Activated CD4-positive, alpha-beta T cell treated with anti-CD3 and anti-CD28 coated beads for 36 hours (primary cell): Measurements from ENCODE around the gene SHISA5. TPM values are rescaled to one million over a fixed set of nuclear protein-coding genes. Genes with fewer than 3 reads are reported as not detected.
"Not testable (repeated sequence)": the region's sequence is repeated elsewhere in the genome, so short reads cannot be mapped to it uniquely, and the experiment has no call there.

Source experiments
- ATAC-seq: fragments of 200-7000 bp; cut with Tn5 transposase; one replicate; pipeline ENCODE4 v1.10.0; 2021; ENCODE audit warnings: mild to moderate bottlenecking, moderate library complexity
- CTCF ChIA-PET: fragments of 350-600 bp; sonication (Branson Sonifier 250); formaldehyde crosslinking; loops from one replicate; lab custom pipeline; 2021; ENCODE audit warnings: antibody characterized with exemption; lab: Charles Lee
- POLR2A ChIA-PET: fragments of 350-600 bp; sonication (Branson Sonifier 250); formaldehyde crosslinking; loops from one replicate; lab custom pipeline; 2021; ENCODE audit warnings: antibody characterized with exemption, inconsistent platforms; lab: Charles Lee
- DNase-seq: peaks from one replicate; pipeline ENCODE4 v3.0.0-alpha.2; 2020
- H3K27ac Mint-ChIP-seq: one replicate; pipeline ENCODE4 v1.8.0; 2021; ENCODE audit warnings: mixed read lengths
- H3K27me3 Mint-ChIP-seq: one replicate; pipeline ENCODE4 v1.8.0; 2021; ENCODE audit warnings: mixed read lengths
- H3K36me3 Mint-ChIP-seq: one replicate; pipeline ENCODE4 v1.8.0; 2021; ENCODE audit warnings: low read depth, mixed read lengths
- H3K4me1 Mint-ChIP-seq: one replicate; pipeline ENCODE4 v1.8.0; 2021; ENCODE audit warnings: mixed read lengths
- H3K4me3 Mint-ChIP-seq: one replicate; pipeline ENCODE4 v1.8.0; 2021; ENCODE audit warnings: mild to moderate bottlenecking, moderate library complexity, mixed read lengths
- H3K9me3 Mint-ChIP-seq: one replicate; pipeline ENCODE4 v1.8.0; 2021; ENCODE audit warnings: low read depth, mixed read lengths
- intact Hi-C, 2 experiments: fragments of 100-400 bp; cut with DNase I in 1 of 2; cut with micrococcal nuclease in 1 of 2; formaldehyde crosslinking; loops; one replicate each; pipeline versions ENCODE4 v1.14.2 to v1.15.1; 2022 to 2024; cut with DNase I, micrococcal nuclease
- total RNA-seq, 2 experiments: library from RNA; stranded (reverse); gene quantifications; one replicate each; pipeline ENCODE4 v1.2.3, GENCODE V29; 2021

SHISA5 gene
- total RNA-seq, 2 experiments from 2014 or later: 52.9 to 68.8 TPM

DNA sequence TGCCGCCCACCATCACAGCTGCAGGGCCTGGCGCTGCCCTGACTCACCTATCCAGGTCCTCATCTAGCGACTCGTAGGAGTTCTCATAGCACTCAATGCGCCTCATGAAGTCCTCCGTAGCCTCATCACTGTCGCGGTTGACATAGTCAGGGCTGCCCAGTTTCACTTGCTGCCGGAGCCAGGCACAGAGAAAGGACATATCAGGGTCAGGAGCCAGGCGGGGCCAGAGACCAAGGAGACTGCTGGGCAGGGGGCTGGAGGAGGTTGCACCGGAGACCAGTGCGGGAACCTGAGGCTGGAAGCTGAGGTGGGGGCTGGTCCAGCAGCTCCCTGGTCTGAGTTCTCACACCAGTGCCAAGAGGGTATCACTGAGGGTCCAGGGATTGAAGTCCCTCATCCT, 34.5 kb upstream of the SHISA5 start:
- intact Hi-C loops: no loop called here
- ATAC-seq: no peak
- CTCF ChIA-PET: interaction anchor here (1.2 kb wide), 2 partner anchors 11 to 102 kb away, joined by 4 to 6 read pairs; no protein-coding TSS in a partner anchor

DNA sequence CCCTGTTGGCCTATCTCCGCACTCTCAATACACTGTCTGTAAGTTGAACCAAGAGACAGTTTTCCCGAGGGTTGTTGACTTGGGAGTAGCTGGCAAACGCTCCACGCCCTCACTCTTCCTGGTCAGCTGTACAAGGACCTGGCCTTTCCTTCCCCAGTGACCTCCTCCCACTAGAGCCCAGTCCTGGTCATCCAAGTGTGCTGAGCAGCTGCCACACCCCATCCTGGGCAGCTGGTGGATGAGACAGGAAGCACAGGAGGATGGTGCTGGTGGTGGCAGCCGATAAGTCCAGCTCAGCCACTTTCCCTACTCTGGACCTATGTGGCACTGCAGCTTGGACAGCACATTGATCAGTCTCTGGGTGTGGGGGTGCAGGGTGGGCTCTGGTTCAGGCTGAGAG, 32.8 kb upstream of the SHISA5 start:
- ATAC-seq (peak; percentile 12), DNase-seq (no peak)
- peaks cover 53% of the 10 kb centered on the region for H3K36me3 Mint-ChIP-seq
- no peaks in the 10 kb centered on the region for H3K27me3 Mint-ChIP-seq
- H3K9me3 Mint-ChIP-seq: no peaks in the 10 kb centered on the region
- no peak overlapping the region for H3K27ac Mint-ChIP-seq
- no peak overlapping the region for H3K4me3 Mint-ChIP-seq
- ChIA-PET POLR2A (no interaction called here), CTCF (no interaction called here)
- no peaks in the 10 kb centered on the region for H3K4me1 Mint-ChIP-seq
- intact Hi-C loops: no loop called here

More for the DNA sequence above, 34.5 kb upstream of the SHISA5 start:
- no peaks in the 10 kb centered on the region for H3K27me3 Mint-ChIP-seq
- H3K4me3 Mint-ChIP-seq: no peak overlapping the region
- POLR2A ChIA-PET: no interaction called here
- peaks cover 53% of the 10 kb centered on the region for H3K36me3 Mint-ChIP-seq
- DNase-seq: no peak
- no peak overlapping the region for H3K27ac Mint-ChIP-seq
- H3K4me1 Mint-ChIP-seq: no peaks in the 10 kb centered on the region
- H3K9me3 Mint-ChIP-seq: no peaks in the 10 kb centered on the region

GRCh38 chr3:48536116-48536515, 32.1 kb upstream of the SHISA5 start:
- ATAC-seq (no peak), DNase-seq (no peak)
- ChIA-PET POLR2A (no interaction called here), CTCF (no interaction called here)
- no peak overlapping the region for H3K27ac Mint-ChIP-seq
- H3K4me1 Mint-ChIP-seq: no peaks in the 10 kb centered on the region
- H3K9me3 Mint-ChIP-seq: no peaks in the 10 kb centered on the region
- intact Hi-C loops: no loop called here
- H3K27me3 Mint-ChIP-seq: no peaks in the 10 kb centered on the region
- H3K36me3 Mint-ChIP-seq: peaks cover 56% of the 10 kb centered on the region
- H3K4me3 Mint-ChIP-seq: no peak overlapping the region

DNA sequence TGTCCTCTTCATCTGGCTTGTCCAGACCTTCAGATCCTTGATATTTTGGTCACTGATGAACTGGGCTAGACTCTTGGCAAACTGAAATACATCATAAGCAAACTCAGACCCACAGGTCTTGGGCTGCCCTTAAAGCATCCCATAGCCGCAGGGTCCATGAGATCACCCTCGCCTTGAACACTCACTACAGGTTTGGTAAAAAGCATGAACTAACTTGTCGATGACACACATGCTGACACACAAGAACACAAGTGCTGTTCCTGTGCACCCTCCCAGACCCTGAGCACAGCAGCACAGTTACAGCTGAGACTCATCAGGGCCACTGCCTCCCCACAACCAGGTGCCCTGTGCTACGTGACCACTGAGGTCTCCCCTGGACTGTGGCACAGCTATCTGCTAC, 31.6 kb upstream of the SHISA5 start:
- Mint-ChIP-seq H3K27ac (no peak overlapping the region), H3K27me3 (no peaks in the 10 kb centered on the region), H3K4me1 (no peaks in the 10 kb centered on the region), H3K4me3 (no peak overlapping the region), H3K36me3 (peaks cover 56% of the 10 kb centered on the region), H3K9me3 (no peaks in the 10 kb centered on the region)
- POLR2A ChIA-PET: no interaction called here
- no peak for DNase-seq
- CTCF ChIA-PET: no interaction called here
- intact Hi-C loops: no loop called here
- ATAC-seq: no peak

DNA sequence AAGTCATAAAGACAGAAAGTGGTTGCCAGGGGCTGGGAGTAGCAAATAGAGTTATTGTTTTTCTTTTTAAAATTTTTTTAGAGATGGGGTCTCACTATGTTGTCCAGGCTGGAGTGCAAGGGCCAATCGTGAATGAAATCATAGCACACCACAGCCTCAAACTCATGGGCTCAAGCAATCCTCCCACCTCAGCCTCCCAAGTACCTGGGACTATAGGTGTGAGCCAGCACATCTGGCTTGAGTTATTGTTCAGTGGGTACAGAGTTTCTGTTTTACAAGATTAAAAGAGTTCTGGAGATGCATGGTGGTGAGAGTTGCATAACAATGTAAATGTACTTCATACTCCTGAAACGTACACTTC, 29.0 kb upstream of the SHISA5 start:
- no peak for DNase-seq
- peaks cover 45% of the 10 kb centered on the region for H3K36me3 Mint-ChIP-seq
- POLR2A ChIA-PET: interaction anchor here (0.6 kb wide), 1 partner anchor 8 kb away, joined by 3 read pairs; no protein-coding TSS in a partner anchor
- H3K27me3 Mint-ChIP-seq: no peaks in the 10 kb centered on the region
- H3K4me1 Mint-ChIP-seq: no peaks in the 10 kb centered on the region
- H3K27ac Mint-ChIP-seq: no peak overlapping the region
- H3K4me3 Mint-ChIP-seq: no peak overlapping the region
- no peaks in the 10 kb centered on the region for H3K9me3 Mint-ChIP-seq
- no peak for ATAC-seq
- intact Hi-C loops: no loop called here
- CTCF ChIA-PET: interaction anchor here (0.9 to 1.7 kb wide), 5 partner anchors 17 to 132 kb away, joined by 3 to 4 read pairs (median 3); no protein-coding TSS in a partner anchor

DNA sequence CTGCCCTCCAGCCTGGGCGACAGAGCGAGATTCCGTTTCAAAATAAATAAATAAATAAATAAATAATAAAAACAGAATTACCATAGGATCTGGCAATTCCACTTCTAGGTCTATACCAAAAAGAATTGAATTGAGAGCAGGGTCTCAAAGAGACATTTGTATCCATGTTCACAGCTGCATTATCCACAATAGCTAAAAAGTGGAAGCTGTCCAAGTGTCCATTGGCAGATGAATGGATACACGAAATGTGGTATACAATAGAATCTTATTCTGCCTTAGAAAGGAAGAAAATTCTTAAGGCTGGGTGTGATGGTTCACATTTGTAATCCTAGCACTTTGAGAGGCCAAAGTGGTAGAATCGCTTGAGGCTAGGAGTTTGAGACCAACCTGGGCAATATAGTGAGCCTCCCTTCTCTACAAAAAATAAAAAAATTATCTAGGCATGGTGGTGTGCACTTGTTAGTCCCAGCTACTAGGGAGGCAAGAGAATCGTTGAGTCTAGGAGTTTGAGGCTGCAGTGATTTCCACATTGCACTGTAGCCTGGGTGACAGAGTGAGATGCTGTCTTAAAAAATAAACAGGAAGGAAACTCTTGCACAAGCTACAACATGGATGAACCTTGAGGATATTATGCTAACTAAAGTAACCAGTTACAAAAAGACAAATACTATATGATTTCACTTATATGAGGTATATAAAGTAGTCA, 28.4 kb upstream of the SHISA5 start:
- ChIA-PET POLR2A (interaction anchor here (0.6 kb wide), 1 partner anchor 8 kb away, joined by 3 read pairs; no protein-coding TSS in a partner anchor), CTCF (interaction anchor here (0.7 to 1.7 kb wide), 5 partner anchors 20 to 259 kb away, joined by 3 to 4 read pairs (median 3); no protein-coding TSS in a partner anchor)
- H3K27me3 Mint-ChIP-seq: no peaks in the 10 kb centered on the region
- no peak overlapping the region for H3K4me3 Mint-ChIP-seq
- intact Hi-C loops: no loop called here
- ATAC-seq (no peak), DNase-seq (no peak)
- H3K36me3 Mint-ChIP-seq: peaks cover 44% of the 10 kb centered on the region
- H3K4me1 Mint-ChIP-seq: no peaks in the 10 kb centered on the region
- H3K9me3 Mint-ChIP-seq: no peaks in the 10 kb centered on the region
- H3K27ac Mint-ChIP-seq: no peak overlapping the region

- H3K4me1 Mint-ChIP-seq, H3K27me3 Mint-ChIP-seq, ATAC-seq, H3K4me3 Mint-ChIP-seq, H3K27ac Mint-ChIP-seq, DNase-seq, intact Hi-C loops, H3K9me3 Mint-ChIP-seq: not testable (repeated sequence)
- CTCF ChIA-PET: interaction anchor here (0.9 to 1.8 kb wide), 7 partner anchors 14 to 262 kb away, joined by 3 to 6 read pairs (median 3); no protein-coding TSS in a partner anchor
- POLR2A ChIA-PET: interaction anchor here (1.0 kb wide), 1 partner anchor 95 kb away, joined by 5 read pairs; no protein-coding TSS in a partner anchor
- H3K36me3 Mint-ChIP-seq: peaks cover 36% of the 10 kb centered on the region
These were observed 26.7 kb upstream of the SHISA5 start for GRCh38 chr3:48530701-48531100.

DNA sequence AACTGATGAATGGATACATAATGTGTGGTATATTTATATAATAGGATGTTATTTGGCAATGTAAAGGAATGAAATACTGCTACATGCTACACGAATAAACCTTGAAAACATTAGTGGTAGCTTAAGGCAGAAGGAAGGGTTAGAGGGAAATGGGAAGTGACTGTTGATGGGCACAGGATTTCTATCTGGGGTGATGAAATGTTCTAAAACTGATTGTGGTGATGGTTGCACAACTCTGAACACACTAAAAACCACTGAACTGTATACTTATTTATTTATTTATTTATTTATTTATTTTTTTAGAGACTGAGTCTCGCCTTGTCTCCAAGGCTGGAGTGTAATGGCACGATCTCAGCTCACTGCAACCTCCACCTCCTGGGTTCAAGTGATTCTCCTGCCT, 24.8 kb upstream of the SHISA5 start:
- ChIA-PET CTCF (interaction anchor here (0.6 to 1.9 kb wide), 4 partner anchors 20 to 1054 kb away, joined by 3 to 8 read pairs (median 4); no protein-coding TSS in a partner anchor), POLR2A (no interaction called here)
- intact Hi-C loops: no loop called here
- no peaks in the 10 kb centered on the region for H3K27me3 Mint-ChIP-seq
- DNase-seq: no peak
- no peaks in the 10 kb centered on the region for H3K9me3 Mint-ChIP-seq
- no peak for ATAC-seq
- no peak overlapping the region for H3K27ac Mint-ChIP-seq
- H3K4me1 Mint-ChIP-seq: no peaks in the 10 kb centered on the region
- no peak overlapping the region for H3K4me3 Mint-ChIP-seq
- H3K36me3 Mint-ChIP-seq: peaks cover 24% of the 10 kb centered on the region

- DNase-seq: no peak
- Mint-ChIP-seq H3K9me3 (no peaks in the 10 kb centered on the region), H3K27ac (no peak overlapping the region), H3K27me3 (no peaks in the 10 kb centered on the region), H3K4me1 (no peaks in the 10 kb centered on the region), H3K36me3 (peaks cover 22% of the 10 kb centered on the region), H3K4me3 (no peak overlapping the region)
- no peak for ATAC-seq
- ChIA-PET CTCF (interaction anchor here (0.6 kb wide), 1 partner anchor 107 kb away, joined by 5 read pairs; the partner anchor contains the start of gene SLC26A6), POLR2A (no interaction called here)
- intact Hi-C loops: no loop called here
These were observed 24.1 kb upstream of the SHISA5 start for GRCh38 chr3:48528048-48528447.

DNA sequence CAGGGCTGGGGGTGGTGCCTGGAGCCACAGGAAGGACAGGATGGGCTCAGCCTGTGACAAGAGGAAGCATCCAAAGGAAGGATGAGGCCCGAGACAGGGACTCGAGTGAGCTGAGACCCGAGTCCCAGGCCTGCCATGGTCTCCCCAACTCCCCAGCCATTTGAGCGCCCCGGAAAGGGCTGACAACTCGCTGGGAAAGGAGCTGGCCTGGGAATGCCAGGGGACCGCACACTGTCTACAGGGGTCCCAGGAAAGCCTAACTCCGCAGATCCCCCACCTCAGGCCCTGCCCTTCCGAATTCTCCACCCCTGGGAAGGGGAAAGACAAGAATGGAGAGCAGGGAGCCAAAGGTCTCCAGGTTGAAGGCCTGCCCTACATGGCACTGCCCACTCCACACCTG, 21.0 kb upstream of the SHISA5 start:
- peaks cover 18% of the 10 kb centered on the region for H3K36me3 Mint-ChIP-seq
- H3K27ac Mint-ChIP-seq: no peak overlapping the region
- intact Hi-C loops: no loop called here
- no peak for ATAC-seq
- no peaks in the 10 kb centered on the region for H3K9me3 Mint-ChIP-seq
- DNase-seq: no peak
- H3K27me3 Mint-ChIP-seq: no peaks in the 10 kb centered on the region
- CTCF ChIA-PET: no interaction called here
- POLR2A ChIA-PET: interaction anchor here (0.6 kb wide), 1 partner anchor 8 kb away, joined by 3 read pairs; no protein-coding TSS in a partner anchor
- H3K4me3 Mint-ChIP-seq: no peak overlapping the region
- peaks cover 4% of the 10 kb centered on the region for H3K4me1 Mint-ChIP-seq

DNA sequence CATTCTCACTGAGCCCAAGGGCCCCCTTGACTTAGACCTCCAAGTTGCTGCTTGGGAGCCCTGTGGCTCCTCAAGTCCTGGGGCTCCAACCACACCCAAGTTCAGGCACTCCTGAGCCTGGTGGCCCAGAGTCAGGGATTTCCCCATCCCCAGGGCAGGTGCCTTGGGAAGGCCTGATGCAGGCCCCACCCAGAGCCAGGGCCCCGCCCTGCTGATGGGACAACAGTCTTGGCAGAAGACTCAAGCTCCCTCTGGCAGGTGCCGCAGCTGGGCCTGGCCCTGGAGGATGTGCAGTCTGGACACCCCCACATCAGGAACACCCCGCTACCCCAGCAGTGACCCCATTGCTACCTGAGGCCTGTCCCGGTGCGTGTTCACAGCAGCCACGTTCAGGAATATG, 17.7 kb upstream of the SHISA5 start:
- DNase-seq (no peak), ATAC-seq (no peak)
- Mint-ChIP-seq H3K36me3 (peaks cover 10% of the 10 kb centered on the region), H3K9me3 (no peaks in the 10 kb centered on the region), H3K4me1 (peaks cover 36% of the 10 kb centered on the region), H3K27me3 (no peaks in the 10 kb centered on the region), H3K27ac (no peak overlapping the region), H3K4me3 (no peak overlapping the region)
- POLR2A ChIA-PET: no interaction called here
- intact Hi-C loops: no loop called here
- CTCF ChIA-PET: interaction anchor here (0.6 to 1.3 kb wide), 2 partner anchors 45 to 86 kb away, joined by 3 to 5 read pairs; no protein-coding TSS in a partner anchor

DNA sequence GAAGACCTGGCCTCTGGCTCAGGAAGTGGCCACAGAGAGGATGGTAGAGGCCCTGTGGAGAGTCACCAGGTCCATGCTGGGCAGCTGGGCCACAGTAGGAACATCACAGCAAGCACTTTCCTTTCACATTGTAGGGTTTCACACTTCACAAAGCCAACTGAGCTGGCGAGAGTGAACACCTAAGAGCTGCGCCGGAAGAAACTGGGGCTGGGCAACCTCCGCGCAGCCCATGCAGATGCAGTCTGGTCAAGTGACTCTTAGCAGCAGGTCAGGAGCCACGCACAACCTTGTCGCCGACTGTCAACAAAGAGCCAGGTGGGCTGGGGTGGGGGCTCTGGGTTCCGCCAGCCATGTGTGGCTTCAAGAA, 15.3 kb upstream of the SHISA5 start:
- peaks cover 6% of the 10 kb centered on the region for H3K36me3 Mint-ChIP-seq
- no peak overlapping the region for H3K27ac Mint-ChIP-seq
- no peak overlapping the region for H3K4me3 Mint-ChIP-seq
- POLR2A ChIA-PET: interaction anchor here (0.7 kb wide), 1 partner anchor 47 kb away, joined by 3 read pairs; no protein-coding TSS in a partner anchor
- ATAC-seq: no peak
- H3K9me3 Mint-ChIP-seq: no peaks in the 10 kb centered on the region
- peaks cover 57% of the 10 kb centered on the region for H3K4me1 Mint-ChIP-seq
- intact Hi-C loops: no loop called here
- DNase-seq: no peak
- CTCF ChIA-PET: interaction anchor here (0.7 to 1.5 kb wide), 2 partner anchors 11 to 83 kb away, joined by 3 to 7 read pairs; no protein-coding TSS in a partner anchor
- H3K27me3 Mint-ChIP-seq: no peaks in the 10 kb centered on the region
